ENCODE measurements around the gene ZFAND2A.
"Not testable (repeated sequence)": the region's sequence is repeated elsewhere in the genome, so short reads cannot be mapped to it uniquely, and the experiment has no call there.

Gene ZFAND2A

GRCh38 chr7:1168422-1168821 lies 8.4 kb upstream of the ZFAND2A start:
- Histone ChIP-seq H3K27me3 (ENCODE audit: control insufficient read depth, insufficient read depth, low read length) (no peaks in the 10 kb centered on the region), H3K4me3 (ENCODE audit: low read depth, low read length) (no peak overlapping the region), H3K36me3 (ENCODE audit: control insufficient read depth, insufficient read depth, low read length) (no peaks in the 10 kb centered on the region), H2AFZ (no peak overlapping the region), H3K79me2 (no peaks in the 10 kb centered on the region), H3K9ac (no peak overlapping the region), H3K27ac (no peak overlapping the region), H3K9me3 (ENCODE audit: control insufficient read depth, low read length) (no peaks in the 10 kb centered on the region), H3K4me2 (ENCODE audit: low read length) (no peak overlapping the region), H3K4me1 (no peaks in the 10 kb centered on the region)
- no peak for TF ChIP-seq CTCF (IDR thresholded peaks at IDR 0.05)

DNA sequence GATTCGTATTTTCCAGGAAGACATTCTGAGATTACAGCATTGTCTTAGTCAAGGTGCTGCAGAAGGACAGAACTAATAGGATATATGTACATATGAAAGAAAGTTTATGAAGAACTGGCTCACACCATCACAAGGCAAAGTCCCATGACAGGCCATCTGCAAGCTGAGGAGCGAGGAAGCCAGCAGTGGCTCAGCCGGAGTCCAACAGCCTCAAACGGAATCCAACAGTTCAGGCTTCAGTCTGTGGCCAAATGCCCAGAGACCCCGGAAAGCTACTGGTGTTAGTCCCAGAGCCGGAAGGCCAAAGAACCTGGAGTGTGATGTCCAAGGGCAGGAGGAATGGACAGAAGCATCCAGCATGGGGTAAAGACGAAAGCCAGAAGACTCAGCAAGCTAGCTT lies 4.4 kb upstream of the ZFAND2A start:
- Histone ChIP-seq H3K4me3 (ENCODE audit: low read depth, low read length) (no peak overlapping the region), H3K9me3 (ENCODE audit: control insufficient read depth, low read length) (no peaks in the 10 kb centered on the region), H3K4me2 (ENCODE audit: low read length) (no peak overlapping the region), H3K36me3 (ENCODE audit: control insufficient read depth, insufficient read depth, low read length) (no peaks in the 10 kb centered on the region), H3K27ac (no peak overlapping the region), H3K79me2 (no peaks in the 10 kb centered on the region), H3K9ac (no peak overlapping the region), H3K4me1 (no peaks in the 10 kb centered on the region), H2AFZ (no peak overlapping the region), H3K27me3 (ENCODE audit: control insufficient read depth, insufficient read depth, low read length) (no peaks in the 10 kb centered on the region)
- no peak for TF ChIP-seq CTCF (IDR thresholded peaks at IDR 0.05)

DNA sequence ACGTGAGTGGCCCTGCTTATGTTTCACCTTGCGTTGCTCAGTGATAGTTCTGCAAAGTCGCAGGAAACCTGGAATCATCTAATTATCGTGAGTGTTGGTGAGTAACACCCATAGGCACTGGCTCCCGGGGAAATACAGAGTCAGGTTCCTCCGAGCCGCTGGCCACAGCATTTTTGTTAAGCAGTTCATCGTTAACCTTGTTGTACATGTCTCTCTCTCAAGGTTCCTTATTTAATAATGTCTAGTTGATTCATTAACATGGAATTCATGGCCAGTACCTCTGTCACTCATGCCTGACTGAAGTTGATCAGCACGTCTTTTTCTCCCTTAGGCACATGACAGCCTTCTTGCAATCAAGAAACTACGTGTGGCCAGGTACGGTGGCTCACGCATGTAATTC lies 3.1 kb upstream of the ZFAND2A start:
- H3K9ac ChIP-seq: no peak overlapping the region
- H3K4me1 ChIP-seq: peaks cover 2% of the 10 kb centered on the region
- no peak overlapping the region for H2AFZ ChIP-seq
- no peak overlapping the region for H3K4me3 ChIP-seq (ENCODE audit: low read depth, low read length)
- no peak for TF ChIP-seq CTCF (IDR thresholded peaks at IDR 0.05)
- no peak overlapping the region for H3K27ac ChIP-seq
- H3K79me2 ChIP-seq: peaks cover 8% of the 10 kb centered on the region
- H3K36me3 ChIP-seq (ENCODE audit: control insufficient read depth, insufficient read depth, low read length): no peaks in the 10 kb centered on the region
- no peak overlapping the region for H3K4me2 ChIP-seq (ENCODE audit: low read length)
- H3K9me3 ChIP-seq (ENCODE audit: control insufficient read depth, low read length): no peaks in the 10 kb centered on the region
- H3K27me3 ChIP-seq (ENCODE audit: control insufficient read depth, insufficient read depth, low read length): no peaks in the 10 kb centered on the region

GRCh38 chr7:1160670-1161021 lies 650 bp upstream of the ZFAND2A start:
- H3K4me3 ChIP-seq (ENCODE audit: low read depth, low read length): peak overlapping the region; percentile 91
- H3K4me2 ChIP-seq (ENCODE audit: low read length): peak overlapping the region; percentile 98
- peak overlapping the region; percentile 9 for H3K9ac ChIP-seq
- peaks cover 2% of the 10 kb centered on the region for H3K4me1 ChIP-seq
- H2AFZ ChIP-seq: peak overlapping the region; percentile 79
- H3K27me3 ChIP-seq (ENCODE audit: control insufficient read depth, insufficient read depth, low read length): no peaks in the 10 kb centered on the region
- peak overlapping the region; percentile 70 for H3K27ac ChIP-seq
- H3K36me3 ChIP-seq (ENCODE audit: control insufficient read depth, insufficient read depth, low read length): no peaks in the 10 kb centered on the region
- no peaks in the 10 kb centered on the region for H3K9me3 ChIP-seq (ENCODE audit: control insufficient read depth, low read length)
- TF ChIP-seq CTCF (IDR thresholded peaks at IDR 0.05): no peak
- peaks cover 17% of the 10 kb centered on the region for H3K79me2 ChIP-seq

GRCh38 chr7:1159231-1159630 lies 765 bp downstream of the ZFAND2A start:
- H3K9ac ChIP-seq; H2AFZ ChIP-seq; H3K27me3 ChIP-seq (ENCODE audit: control insufficient read depth, insufficient read depth, low read length); H3K27ac ChIP-seq; H3K4me1 ChIP-seq; H3K36me3 ChIP-seq (ENCODE audit: control insufficient read depth, insufficient read depth, low read length); H3K9me3 ChIP-seq (ENCODE audit: control insufficient read depth, low read length): not testable (repeated sequence)
- Histone ChIP-seq H3K4me3 (ENCODE audit: low read depth, low read length) (peak overlapping the region; percentile 91), H3K79me2 (peaks cover 19% of the 10 kb centered on the region), H3K4me2 (ENCODE audit: low read length) (peak overlapping the region; percentile 70)

All from parathyroid adenoma (tissue), 2 donors.